Activated naive CD8-positive, alpha-beta T cell treated with anti-CD3 and anti-CD28 coated beads, Interleukin-2, amount 10 ng/mL, durations not matched to agents 7 days and 5 days (primary cell): ENCODE data around the gene CHCHD6. TPM values are rescaled to one million over a fixed set of nuclear protein-coding genes. Genes with fewer than 3 reads are reported as not detected.
A peak's percentile ranks its signal among the peaks of the same experiment; 100 is the strongest.

ENCODE experiments used
- ATAC-seq: fragments of 150-1000 bp; cut with Tn5 transposase; one replicate; pipeline ENCODE4 v1.10.0; 2021; ENCODE audit warnings: low read depth, moderate library complexity
- POLR2A ChIA-PET: fragments of 350-600 bp; sonication (Branson Sonifier 250); formaldehyde crosslinking; loops from one replicate; lab custom pipeline; 2021; ENCODE audit warnings: antibody characterized with exemption; lab: Charles Lee
- DNase-seq: peaks from one replicate; pipeline ENCODE4 v3.0.0; 2021
- H3K27ac Mint-ChIP-seq: one replicate; pipeline ENCODE4 v1.8.0; 2022; ENCODE audit warnings: mild to moderate bottlenecking, mixed read lengths
- H3K27me3 Mint-ChIP-seq: one replicate; pipeline ENCODE4 v1.8.0; 2022; ENCODE audit warnings: mild to moderate bottlenecking, moderate library complexity, mixed read lengths
- H3K36me3 Mint-ChIP-seq: one replicate; pipeline ENCODE4 v1.8.0; 2021; ENCODE audit warnings: mild to moderate bottlenecking, mixed read lengths
- H3K4me1 Mint-ChIP-seq: one replicate; pipeline ENCODE4 v1.8.0; 2021; ENCODE audit warnings: mixed read lengths
- H3K4me3 Mint-ChIP-seq: one replicate; pipeline ENCODE4 v1.8.0; 2022; ENCODE audit warnings: mild to moderate bottlenecking, moderate library complexity, mixed read lengths
- H3K9me3 Mint-ChIP-seq: one replicate; pipeline ENCODE4 v1.8.0; 2021; ENCODE audit warnings: mixed read lengths
- total RNA-seq, 2 experiments: library from RNA; stranded (reverse); gene quantifications; one replicate each; pipeline ENCODE4 v1.2.3, GENCODE V29; 2021

CHCHD6 gene
- total RNA-seq, 2 experiments from 2014 or later: 5.6 to 7.8 TPM

- no peak overlapping the region for H3K27ac Mint-ChIP-seq
- no peak for ATAC-seq
Observed at GRCh38 chr3:126993436-126993835, 289.4 kb downstream of the CHCHD6 start.

GRCh38 chr3:126994661-126995245 lies 290.7 kb downstream of the CHCHD6 start:
- H3K4me3 Mint-ChIP-seq: no peak overlapping the region
- no peaks in the 10 kb centered on the region for H3K27me3 Mint-ChIP-seq
- no peaks in the 10 kb centered on the region for H3K36me3 Mint-ChIP-seq
- ATAC-seq: no peak
- H3K27ac Mint-ChIP-seq: no peak overlapping the region
- POLR2A ChIA-PET: no interaction called here
- no peaks in the 10 kb centered on the region for H3K4me1 Mint-ChIP-seq
- DNase-seq: no peak
- no peaks in the 10 kb centered on the region for H3K9me3 Mint-ChIP-seq

More at GRCh38 chr3:126993436-126993835, 289.4 kb downstream of the CHCHD6 start:
- no peak overlapping the region for H3K4me3 Mint-ChIP-seq
- DNase-seq: no peak
- POLR2A ChIA-PET: no interaction called here
- H3K27me3 Mint-ChIP-seq: no peaks in the 10 kb centered on the region
- H3K9me3 Mint-ChIP-seq: no peaks in the 10 kb centered on the region
- no peaks in the 10 kb centered on the region for H3K36me3 Mint-ChIP-seq
- no peaks in the 10 kb centered on the region for H3K4me1 Mint-ChIP-seq

DNA sequence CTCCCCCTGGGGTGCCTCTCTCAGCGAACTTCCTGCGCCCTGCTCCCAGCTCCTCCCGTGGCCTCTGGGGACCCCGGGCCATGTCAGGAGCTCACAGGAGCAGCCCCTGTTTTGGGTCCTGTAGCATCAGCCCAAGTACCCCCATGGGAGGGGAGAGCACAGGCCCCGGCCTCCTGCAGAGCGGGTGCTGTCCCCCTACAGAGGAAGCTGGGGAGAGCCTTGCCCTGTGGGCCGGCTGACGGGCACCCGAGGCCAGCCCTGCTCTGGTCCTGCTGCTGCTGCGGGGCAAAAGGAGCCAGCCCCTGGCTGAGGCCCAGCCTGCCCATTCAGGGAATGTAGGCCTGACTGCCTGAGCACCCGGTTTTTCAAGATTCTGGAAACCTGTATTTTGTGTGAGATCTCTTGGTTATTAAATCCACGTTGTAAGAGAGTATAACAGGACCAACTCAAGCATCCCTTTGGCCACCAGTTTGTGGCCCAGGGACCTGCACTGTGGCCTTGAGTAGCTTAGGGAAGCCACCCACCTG lies 291.3 kb downstream of the CHCHD6 start:
- DNase-seq (no peak), ATAC-seq (no peak)
- H3K4me3 Mint-ChIP-seq: no peak overlapping the region
- no peak overlapping the region for H3K27ac Mint-ChIP-seq
- H3K27me3 Mint-ChIP-seq: no peaks in the 10 kb centered on the region
- H3K9me3 Mint-ChIP-seq: no peaks in the 10 kb centered on the region
- no peaks in the 10 kb centered on the region for H3K4me1 Mint-ChIP-seq
- no peaks in the 10 kb centered on the region for H3K36me3 Mint-ChIP-seq
- POLR2A ChIA-PET: no interaction called here

DNA sequence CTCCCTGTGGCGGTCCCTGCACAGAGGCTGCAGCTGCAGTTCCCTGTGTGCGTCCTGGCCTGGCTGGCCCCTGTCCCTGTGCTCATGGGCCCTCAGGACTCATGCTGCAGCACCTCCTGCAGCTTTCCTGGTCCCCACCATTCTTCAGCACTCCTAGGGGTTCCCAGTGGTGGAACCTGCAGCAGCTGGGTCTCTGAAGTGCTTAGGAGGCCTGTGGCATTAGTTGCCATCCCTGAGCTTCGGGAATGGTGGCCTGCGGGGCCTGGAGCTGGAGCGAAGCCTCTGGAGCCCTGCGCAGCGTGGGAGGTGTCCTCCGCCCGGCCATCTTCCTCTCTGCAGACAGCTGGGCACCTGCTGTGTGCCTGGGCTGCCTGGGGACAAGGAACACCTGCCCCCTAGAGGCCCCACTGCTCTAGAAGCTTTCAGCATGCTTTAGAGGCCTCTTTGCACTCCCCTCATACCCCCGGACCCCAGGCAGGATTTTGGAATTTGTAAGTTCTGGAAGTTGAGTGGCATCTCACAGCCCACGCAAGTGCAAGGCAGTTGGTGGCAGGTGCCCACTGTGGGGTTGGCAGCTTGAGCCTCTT lies 292.0 kb downstream of the CHCHD6 start:
- no peaks in the 10 kb centered on the region for H3K4me1 Mint-ChIP-seq
- POLR2A ChIA-PET: no interaction called here
- no peaks in the 10 kb centered on the region for H3K27me3 Mint-ChIP-seq
- no peak for ATAC-seq
- no peak overlapping the region for H3K27ac Mint-ChIP-seq
- DNase-seq: no peak
- no peaks in the 10 kb centered on the region for H3K9me3 Mint-ChIP-seq
- H3K36me3 Mint-ChIP-seq: no peaks in the 10 kb centered on the region
- H3K4me3 Mint-ChIP-seq: no peak overlapping the region

GRCh38 chr3:126996905-126997304 lies 292.9 kb downstream of the CHCHD6 start:
- no peaks in the 10 kb centered on the region for H3K27me3 Mint-ChIP-seq
- no peak overlapping the region for H3K27ac Mint-ChIP-seq
- POLR2A ChIA-PET: no interaction called here
- no peaks in the 10 kb centered on the region for H3K36me3 Mint-ChIP-seq
- DNase-seq (no peak), ATAC-seq (no peak)
- no peak overlapping the region for H3K4me3 Mint-ChIP-seq
- no peaks in the 10 kb centered on the region for H3K9me3 Mint-ChIP-seq
- H3K4me1 Mint-ChIP-seq: no peaks in the 10 kb centered on the region

DNA sequence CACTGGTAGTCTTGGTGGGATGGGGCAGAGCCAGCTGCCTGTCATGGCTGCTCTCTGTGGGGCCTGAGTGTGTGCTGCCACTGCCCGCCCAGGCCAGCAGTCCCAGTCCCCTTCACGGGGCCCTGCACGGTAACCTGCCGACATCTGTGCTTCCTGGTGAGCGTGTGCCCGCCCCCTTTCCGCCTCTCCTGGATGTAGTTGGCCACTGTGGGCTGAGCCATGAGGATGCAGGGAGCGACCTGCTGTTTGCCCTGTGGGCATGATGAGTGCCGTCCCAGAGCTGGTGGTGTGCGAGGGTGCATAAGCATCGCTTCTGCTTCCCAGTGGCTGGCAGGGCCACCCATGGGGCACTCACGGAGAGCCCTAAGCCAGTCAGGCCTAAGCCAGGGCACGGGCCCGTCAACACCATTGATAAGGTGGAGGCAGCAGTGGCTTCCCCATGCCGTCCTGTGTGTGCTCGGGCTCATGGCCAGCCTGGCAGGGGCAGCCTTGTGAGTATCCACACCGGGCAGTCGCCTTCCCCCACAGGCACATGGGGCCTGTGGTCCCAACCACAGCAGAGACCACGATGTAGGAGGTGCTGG lies 293.5 kb downstream of the CHCHD6 start:
- H3K4me3 Mint-ChIP-seq: no peak overlapping the region
- DNase-seq (no peak), ATAC-seq (no peak)
- no peaks in the 10 kb centered on the region for H3K36me3 Mint-ChIP-seq
- POLR2A ChIA-PET: no interaction called here
- no peaks in the 10 kb centered on the region for H3K4me1 Mint-ChIP-seq
- no peaks in the 10 kb centered on the region for H3K9me3 Mint-ChIP-seq
- H3K27me3 Mint-ChIP-seq: no peaks in the 10 kb centered on the region
- no peak overlapping the region for H3K27ac Mint-ChIP-seq

GRCh38 chr3:126998320-126998719 lies 294.3 kb downstream of the CHCHD6 start:
- POLR2A ChIA-PET: no interaction called here
- no peak overlapping the region for H3K4me3 Mint-ChIP-seq
- no peak for ATAC-seq
- no peak overlapping the region for H3K27ac Mint-ChIP-seq
- no peak for DNase-seq
- no peaks in the 10 kb centered on the region for H3K9me3 Mint-ChIP-seq
- no peaks in the 10 kb centered on the region for H3K4me1 Mint-ChIP-seq
- no peaks in the 10 kb centered on the region for H3K36me3 Mint-ChIP-seq
- no peaks in the 10 kb centered on the region for H3K27me3 Mint-ChIP-seq

- no peaks in the 10 kb centered on the region for H3K4me1 Mint-ChIP-seq
- H3K27me3 Mint-ChIP-seq: no peaks in the 10 kb centered on the region
- no peaks in the 10 kb centered on the region for H3K9me3 Mint-ChIP-seq
- no peak for DNase-seq
- POLR2A ChIA-PET: no interaction called here
- H3K27ac Mint-ChIP-seq: no peak overlapping the region
- H3K36me3 Mint-ChIP-seq: no peaks in the 10 kb centered on the region
- ATAC-seq: no peak
- no peak overlapping the region for H3K4me3 Mint-ChIP-seq
Observed at GRCh38 chr3:126998728-126999127, 294.7 kb downstream of the CHCHD6 start.

GRCh38 chr3:126999383-126999782 lies 295.3 kb downstream of the CHCHD6 start:
- no peak overlapping the region for H3K4me3 Mint-ChIP-seq
- no peaks in the 10 kb centered on the region for H3K27me3 Mint-ChIP-seq
- H3K4me1 Mint-ChIP-seq: no peaks in the 10 kb centered on the region
- no peak overlapping the region for H3K27ac Mint-ChIP-seq
- no peak for ATAC-seq
- H3K36me3 Mint-ChIP-seq: no peaks in the 10 kb centered on the region
- POLR2A ChIA-PET: no interaction called here
- H3K9me3 Mint-ChIP-seq: no peaks in the 10 kb centered on the region
- DNase-seq: no peak

DNA sequence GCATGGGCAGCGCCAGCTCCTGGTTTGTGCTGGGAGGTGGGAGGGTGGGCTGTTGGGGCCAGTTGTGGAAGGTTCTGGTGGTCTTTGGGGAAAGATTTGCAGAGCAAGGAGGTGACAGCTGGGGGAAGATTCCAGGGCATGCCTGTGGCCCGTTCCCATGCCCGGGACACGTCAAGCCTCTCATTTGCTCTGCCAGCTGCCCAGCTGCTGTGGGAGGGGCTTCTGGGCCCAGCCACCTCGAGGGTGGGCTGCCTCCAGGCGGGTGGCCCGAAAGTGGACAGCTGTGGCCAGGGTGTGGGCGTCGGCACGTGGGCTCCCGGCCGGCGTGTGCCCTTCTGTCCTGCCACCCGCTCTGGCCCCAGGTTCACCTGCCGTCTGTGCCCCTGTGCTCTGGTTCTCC lies 296.1 kb downstream of the CHCHD6 start:
- POLR2A ChIA-PET: no interaction called here
- H3K27me3 Mint-ChIP-seq: no peaks in the 10 kb centered on the region
- DNase-seq: no peak
- no peaks in the 10 kb centered on the region for H3K36me3 Mint-ChIP-seq
- no peaks in the 10 kb centered on the region for H3K4me1 Mint-ChIP-seq
- no peak for ATAC-seq
- H3K4me3 Mint-ChIP-seq: no peak overlapping the region
- no peak overlapping the region for H3K27ac Mint-ChIP-seq
- no peaks in the 10 kb centered on the region for H3K9me3 Mint-ChIP-seq

DNA sequence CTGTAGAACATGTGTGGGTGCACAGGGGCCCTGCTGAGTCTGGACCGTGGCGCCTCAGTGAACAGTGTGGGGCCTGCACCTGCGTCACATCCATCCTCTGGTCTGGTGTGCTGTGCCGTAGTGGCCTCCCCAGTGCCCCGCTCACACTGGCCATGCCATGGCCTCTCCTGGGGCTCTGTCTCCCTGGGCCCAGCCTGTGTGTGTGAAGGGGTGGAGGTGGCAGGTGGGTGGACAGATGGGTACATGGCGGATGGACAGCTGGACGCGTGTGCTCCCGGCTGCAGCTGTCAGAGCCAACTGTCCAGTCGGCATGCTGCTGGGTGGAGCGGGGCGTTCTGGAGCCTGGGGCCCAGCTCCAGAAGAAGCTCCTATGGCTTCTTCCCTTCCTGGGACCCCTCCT lies 296.7 kb downstream of the CHCHD6 start:
- ATAC-seq: no peak
- no peaks in the 10 kb centered on the region for H3K27me3 Mint-ChIP-seq
- no peaks in the 10 kb centered on the region for H3K4me1 Mint-ChIP-seq
- no peak overlapping the region for H3K4me3 Mint-ChIP-seq
- no peak for DNase-seq
- H3K36me3 Mint-ChIP-seq: no peaks in the 10 kb centered on the region
- H3K27ac Mint-ChIP-seq: no peak overlapping the region
- no peaks in the 10 kb centered on the region for H3K9me3 Mint-ChIP-seq
- POLR2A ChIA-PET: no interaction called here

DNA sequence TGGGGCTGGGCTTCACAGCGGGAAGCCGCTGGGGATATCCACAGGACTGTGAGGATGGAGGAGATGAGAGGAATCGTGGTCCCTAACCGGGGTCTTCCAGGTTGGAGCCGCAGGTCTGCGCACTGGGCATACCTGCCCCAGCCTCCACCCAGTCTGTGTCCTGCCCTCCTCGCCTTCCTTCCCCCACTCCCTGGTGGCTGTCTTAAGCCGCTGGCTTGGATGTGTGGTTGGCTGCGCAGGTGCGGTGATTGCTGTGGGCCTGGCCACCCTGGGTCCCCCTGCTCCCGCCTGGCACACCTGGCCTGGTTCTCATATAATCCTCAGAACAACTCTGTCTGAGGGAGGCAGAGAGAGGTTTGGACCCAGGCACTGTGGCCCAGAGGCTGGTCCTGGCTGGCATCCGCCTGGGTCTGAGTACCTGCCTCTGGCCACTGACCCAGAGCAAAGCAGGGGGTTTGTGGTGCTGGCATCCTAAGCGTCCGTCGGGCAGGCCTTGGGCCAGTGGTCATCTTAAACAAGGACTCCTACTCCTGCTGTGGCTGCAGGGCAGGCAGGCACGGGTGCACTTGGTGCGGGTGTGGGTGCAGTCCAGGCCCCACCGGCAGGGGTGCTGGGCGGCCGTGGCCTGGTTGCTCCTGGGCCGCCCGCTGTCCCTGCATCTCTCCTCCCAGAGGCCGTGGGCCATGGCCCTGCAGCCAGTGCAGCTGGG lies 297.6 kb downstream of the CHCHD6 start:
- Mint-ChIP-seq H3K27ac (no peak overlapping the region), H3K4me3 (no peak overlapping the region), H3K36me3 (no peaks in the 10 kb centered on the region), H3K4me1 (no peaks in the 10 kb centered on the region), H3K9me3 (no peaks in the 10 kb centered on the region), H3K27me3 (no peaks in the 10 kb centered on the region)
- POLR2A ChIA-PET: no interaction called here
- no peak for ATAC-seq
- DNase-seq: no peak

GRCh38 chr3:127002195-127003174 lies 298.4 kb downstream of the CHCHD6 start:
- ATAC-seq (peak; percentile 24), DNase-seq (no peak)
- H3K9me3 Mint-ChIP-seq: no peaks in the 10 kb centered on the region
- POLR2A ChIA-PET: no interaction called here
- no peaks in the 10 kb centered on the region for H3K27me3 Mint-ChIP-seq
- H3K36me3 Mint-ChIP-seq: no peaks in the 10 kb centered on the region
- H3K27ac Mint-ChIP-seq: no peak overlapping the region
- no peaks in the 10 kb centered on the region for H3K4me1 Mint-ChIP-seq
- H3K4me3 Mint-ChIP-seq: no peak overlapping the region
